LNCaP clone FGC (cell line): ENCODE data around the gene PRICKLE1.

Source experiments
- DNase-seq: peaks from one replicate; pipeline ENCODE4 v3.0.0-alpha.2; 2011; ENCODE audit warnings: low read depth
- H3K4me3 ChIP-seq: 2 replicates; pipeline ENCODE4 v1.5.1; 2011; ENCODE audit warnings: mild to moderate bottlenecking, low read depth, low read length, control low read depth
- CTCF ChIP-seq: IDR thresholded peaks from 2 replicates; pipeline ENCODE4 v1.5.1; 2012; ENCODE audit warnings: mild to moderate bottlenecking; ENCODE audit not compliant: control insufficient read depth, insufficient read depth; ENCODE audit errors: extremely low read depth

Gene PRICKLE1

GRCh38 chr12:42432517-42433140 lies 156.9 kb downstream of the PRICKLE1 start:
- no peak overlapping the region for H3K4me3 ChIP-seq
- TF ChIP-seq CTCF: no peak
- no peak for DNase-seq

- no peak for TF ChIP-seq CTCF
- no peak for DNase-seq
- H3K4me3 ChIP-seq: no peak overlapping the region
Measured at GRCh38 chr12:42428850-42429249, 160.7 kb downstream of the PRICKLE1 start.

- TF ChIP-seq CTCF: no peak
- no peak for DNase-seq
- H3K4me3 ChIP-seq: no peak overlapping the region
Measured at GRCh38 chr12:42426746-42427145, 162.8 kb downstream of the PRICKLE1 start.

GRCh38 chr12:42422785-42423184 lies 166.8 kb downstream of the PRICKLE1 start:
- H3K4me3 ChIP-seq: no peak overlapping the region
- TF ChIP-seq CTCF: no peak
- no peak for DNase-seq

GRCh38 chr12:42421844-42422779 lies 167.4 kb downstream of the PRICKLE1 start:
- H3K4me3 ChIP-seq: no peak overlapping the region
- DNase-seq: no peak
- TF ChIP-seq CTCF: no peak

GRCh38 chr12:42420395-42420794 lies 169.2 kb downstream of the PRICKLE1 start:
- no peak overlapping the region for H3K4me3 ChIP-seq
- TF ChIP-seq CTCF: no peak
- no peak for DNase-seq
